Neuronal stem cell (in vitro differentiated cells): Measurements from ENCODE around the gene ASB2.
A peak's percentile ranks its signal among the peaks of the same experiment; 100 is the strongest.

Source experiments
- DNase-seq: peaks from one replicate; pipeline ENCODE4 v3.0.0-alpha.2; 2013; ENCODE audit warnings: low spot score
- H2AFZ ChIP-seq: one replicate; pipeline ENCODE4 v1.6.1; 2013; ENCODE audit warnings: mild to moderate bottlenecking, low read length, inconsistent platforms
- H2AK5ac ChIP-seq: 2 replicates; pipeline ENCODE4 v1.6.1; 2013; ENCODE audit warnings: low read depth, mild to moderate bottlenecking, inconsistent platforms, low read length, moderate library complexity, mixed read lengths
- H2BK120ac ChIP-seq: 2 replicates; pipeline ENCODE4 v1.6.1; 2013; ENCODE audit warnings: low read depth, mild to moderate bottlenecking, inconsistent platforms, low read length, moderate library complexity, mixed read lengths
- H2BK12ac ChIP-seq: one replicate; pipeline ENCODE4 v1.6.1; 2013; ENCODE audit warnings: low read length, inconsistent platforms
- H2BK15ac ChIP-seq: 2 replicates; pipeline ENCODE4 v1.6.1; 2013; ENCODE audit warnings: mild to moderate bottlenecking, low read length, inconsistent platforms, mixed read lengths
- H2BK5ac ChIP-seq: one replicate; pipeline ENCODE4 v1.6.1; 2013; ENCODE audit warnings: inconsistent platforms, mild to moderate bottlenecking, low read length, moderate library complexity
- H3K14ac ChIP-seq: one replicate; pipeline ENCODE4 v1.6.1; 2013; ENCODE audit warnings: low read length, inconsistent platforms
- H3K18ac ChIP-seq: 2 replicates; pipeline ENCODE4 v1.6.1; 2013; ENCODE audit warnings: low read length, inconsistent platforms
- H3K23ac ChIP-seq: 2 replicates; pipeline ENCODE4 v1.6.1; 2013; ENCODE audit warnings: low read depth, mild to moderate bottlenecking, mixed read lengths, low read length, inconsistent platforms; ENCODE audit not compliant: poor library complexity
- H3K27ac ChIP-seq: replicated peaks from 3 replicates; pipeline ENCODE4 v1.5.1; 2013; ENCODE audit warnings: low read length, inconsistent platforms
- H3K27me3 ChIP-seq, 3 experiments: 2 replicates each; pipeline ENCODE4 v1.6.1; 2013; ENCODE audit warnings: low read length in 3 of 3, mild to moderate bottlenecking in 2 of 3, inconsistent platforms in 1 of 3, low read depth in 1 of 3, mixed read lengths in 1 of 3, moderate library complexity in 1 of 3; ENCODE audit not compliant: control insufficient read depth in 3 of 3, insufficient read depth in 3 of 3
- H3K36me3 ChIP-seq, 2 donors: replicated peaks in 1 of 2; 2 replicates each; pipeline ENCODE4 v1.6.1; 2013; ENCODE audit warnings: low read length in 2 of 2; ENCODE audit not compliant: control insufficient read depth in 2 of 2, insufficient read depth in 2 of 2
- H3K4ac ChIP-seq: 2 replicates; pipeline ENCODE4 v1.6.1; 2013; ENCODE audit warnings: inconsistent platforms, mild to moderate bottlenecking, low read length, moderate library complexity
- H3K4me1 ChIP-seq, 2 donors: 1 replicate in 1 of 2; 2 replicates in 1 of 2; pipeline ENCODE4 v1.6.1; 2013; ENCODE audit warnings: low read length in 2 of 2, low read depth in 1 of 2; ENCODE audit not compliant: control insufficient read depth in 2 of 2, insufficient read depth in 1 of 2
- H3K4me2 ChIP-seq: one replicate; pipeline ENCODE4 v1.6.1; 2013; ENCODE audit warnings: mild to moderate bottlenecking, low read length, inconsistent platforms; ENCODE audit not compliant: insufficient read depth, poor library complexity, severe bottlenecking
- H3K4me3 ChIP-seq, 2 donors: 2 replicates each; pipeline ENCODE4 v1.5.1; 2013; ENCODE audit warnings: low read length in 2 of 2, mild to moderate bottlenecking in 2 of 2, inconsistent platforms in 1 of 2, moderate library complexity in 1 of 2
- H3K79me1 ChIP-seq: one replicate; pipeline ENCODE4 v1.6.1; 2013; ENCODE audit warnings: low read depth, mild to moderate bottlenecking, inconsistent platforms, low read length, moderate library complexity
- H3K9ac ChIP-seq: one replicate; pipeline ENCODE4 v1.6.1; 2013; ENCODE audit warnings: mild to moderate bottlenecking, low read depth, low read length, inconsistent platforms; ENCODE audit not compliant: poor library complexity
- H3K9me3 ChIP-seq, 2 donors: replicated peaks in 1 of 2; 2 replicates each; pipeline versions ENCODE3 to v1.6.1; 2013; ENCODE audit warnings: low read length in 2 of 2, mild to moderate bottlenecking in 2 of 2, inconsistent platforms in 1 of 2, low read depth in 1 of 2, mixed read lengths in 1 of 2, moderate library complexity in 1 of 2; ENCODE audit not compliant: control insufficient read depth in 2 of 2, insufficient read depth in 1 of 2
- H4K8ac ChIP-seq: one replicate; pipeline ENCODE4 v1.6.1; 2013; ENCODE audit warnings: low read depth, mild to moderate bottlenecking, inconsistent platforms, low read length, moderate library complexity
- H4K91ac ChIP-seq: one replicate; pipeline ENCODE4 v1.6.1; 2013; ENCODE audit warnings: low read length, low read depth, mild to moderate bottlenecking, inconsistent platforms; ENCODE audit not compliant: poor library complexity
- WGBS, 2 donors: extraction: QIAGEN DNeasy Blood & Tissue Kit; methylation state at CpG; one replicate each; pipeline ENCODE4 v1.1.7; 2013; ENCODE audit warnings: missing lambda C conversion rate in 2 of 2, mixed read lengths in 1 of 2; ENCODE audit not compliant: insufficient read length in 2 of 2, insufficient replicate concordance in 1 of 2; ENCODE audit errors: extremely low coverage in 2 of 2; 5-methylcytosine and 5-hydroxymethylcytosine counted together

The ASB2 gene

GRCh38 chr14:93954516-93954830 lies 21.9 kb downstream of the ASB2 start:
- H2AK5ac ChIP-seq, result peak overlapping the region; percentile 67
- H2BK5ac ChIP-seq, result peak overlapping the region; percentile 7
- peak overlapping the region; percentile 90 for H3K18ac ChIP-seq
- H2BK15ac ChIP-seq, result peak overlapping the region; percentile 33
- no peak overlapping the region for H2BK12ac ChIP-seq
- peak overlapping the region; percentile 7 for H4K91ac ChIP-seq
- H3K36me3 ChIP-seq, result no peaks in the 10 kb centered on the region
- DNase-seq, result no peak
- no peak overlapping the region for H3K9ac ChIP-seq
- H4K8ac ChIP-seq, result no peak overlapping the region
- H3K14ac ChIP-seq, result no peak overlapping the region
- peaks cover 0 to 12% (median 0%) of the 10 kb centered on the region in 3 experiments for H3K27me3 ChIP-seq
- no peaks in the 10 kb centered on the region for H3K79me1 ChIP-seq
- H2AFZ ChIP-seq, result no peak overlapping the region
- no peak overlapping the region for H3K4ac ChIP-seq
- H2BK120ac ChIP-seq, result no peak overlapping the region
- H3K4me2 ChIP-seq, result no peak overlapping the region
- H3K4me1 ChIP-seq, result peaks cover 5 to 8% of the 10 kb centered on the region in 2 donors
- WGBS, 2 donors, result no CpG with 5 or more reads among the region's 4 CpGs
- no peak overlapping the region for H3K4me3 ChIP-seq
- no peaks in the 10 kb centered on the region for H3K9me3 ChIP-seq
- H3K27ac ChIP-seq, result no peak overlapping the region
- H3K23ac ChIP-seq, result no peak overlapping the region

- WGBS, 2 donors, result no CpG with 5 or more reads among the region's 18 CpGs
- H4K8ac ChIP-seq, result no peak overlapping the region
- peak overlapping the region; percentile 33 for H2BK15ac ChIP-seq
- H3K4me3 ChIP-seq, result peak overlapping the region in 1 of 2 donors; percentile 2
- H3K36me3 ChIP-seq, result no peaks in the 10 kb centered on the region
- H3K23ac ChIP-seq, result no peak overlapping the region
- H2BK12ac ChIP-seq, result no peak overlapping the region
- H3K27ac ChIP-seq, result no peak overlapping the region
- no peak overlapping the region for H4K91ac ChIP-seq
- H3K9me3 ChIP-seq, result no peaks in the 10 kb centered on the region
- H2AK5ac ChIP-seq, result peak overlapping the region; percentile 67
- no peaks in the 10 kb centered on the region for H3K79me1 ChIP-seq
- no peak overlapping the region for H2BK120ac ChIP-seq
- H3K4ac ChIP-seq, result no peak overlapping the region
- peak overlapping the region; percentile 61 for H3K14ac ChIP-seq
- no peak overlapping the region for H3K4me2 ChIP-seq
- no peak overlapping the region for H2AFZ ChIP-seq
- H3K9ac ChIP-seq, result no peak overlapping the region
- DNase-seq, result no peak
- H3K18ac ChIP-seq, result peak overlapping the region; percentile 90
- H2BK5ac ChIP-seq, result peak overlapping the region; percentile 7
- peaks cover 2 to 4% of the 10 kb centered on the region in 2 donors for H3K4me1 ChIP-seq
- peaks cover 0 to 17% (median 0%) of the 10 kb centered on the region in 3 experiments for H3K27me3 ChIP-seq
Measured at GRCh38 chr14:93953739-93954515, 22.4 kb downstream of the ASB2 start.

- H3K23ac ChIP-seq, result no peak overlapping the region
- no peak overlapping the region for H2BK12ac ChIP-seq
- no CpG with 5 or more reads among the region's 14 CpGs for WGBS, 2 donors
- H3K27ac ChIP-seq, result no peak overlapping the region
- no peak overlapping the region for H3K4me3 ChIP-seq
- H3K14ac ChIP-seq, result no peak overlapping the region
- peaks cover 0 to 19% (median 0%) of the 10 kb centered on the region in 3 experiments for H3K27me3 ChIP-seq
- H3K9ac ChIP-seq, result no peak overlapping the region
- no peaks in the 10 kb centered on the region for H3K9me3 ChIP-seq
- H3K79me1 ChIP-seq, result no peaks in the 10 kb centered on the region
- no peak overlapping the region for H4K91ac ChIP-seq
- no peak overlapping the region for H2BK5ac ChIP-seq
- no peak overlapping the region for H3K4me2 ChIP-seq
- H2AK5ac ChIP-seq, result no peak overlapping the region
- peaks cover 2 to 4% of the 10 kb centered on the region in 2 donors for H3K4me1 ChIP-seq
- H4K8ac ChIP-seq, result no peak overlapping the region
- peak overlapping the region; percentile 3 for H3K18ac ChIP-seq
- no peak overlapping the region for H2BK15ac ChIP-seq
- H2AFZ ChIP-seq, result no peak overlapping the region
- H3K4ac ChIP-seq, result no peak overlapping the region
- H3K36me3 ChIP-seq, result no peaks in the 10 kb centered on the region
- H2BK120ac ChIP-seq, result no peak overlapping the region
- no peak for DNase-seq
Measured at GRCh38 chr14:93953263-93953662, 23.1 kb downstream of the ASB2 start.

- peak overlapping the region in 1 of 2 donors; percentile 41 for H3K4me3 ChIP-seq
- H3K36me3 ChIP-seq, result no peaks in the 10 kb centered on the region
- H3K4me2 ChIP-seq, result no peak overlapping the region
- H2AFZ ChIP-seq, result no peak overlapping the region
- no peak overlapping the region for H3K4ac ChIP-seq
- no peak overlapping the region for H2BK12ac ChIP-seq
- no peak overlapping the region for H4K91ac ChIP-seq
- H3K23ac ChIP-seq, result no peak overlapping the region
- H3K14ac ChIP-seq, result peak overlapping the region; percentile 11
- no peak overlapping the region for H2BK15ac ChIP-seq
- no peak for DNase-seq
- no peak overlapping the region for H2BK5ac ChIP-seq
- no CpG with 5 or more reads among the region's 3 CpGs for WGBS, 2 donors
- no peak overlapping the region for H4K8ac ChIP-seq
- H3K9ac ChIP-seq, result no peak overlapping the region
- no peak overlapping the region for H2AK5ac ChIP-seq
- H3K27ac ChIP-seq, result no peak overlapping the region
- no peak overlapping the region for H2BK120ac ChIP-seq
- peaks cover 0 to 21% (median 0%) of the 10 kb centered on the region in 3 experiments for H3K27me3 ChIP-seq
- no peak overlapping the region for H3K18ac ChIP-seq
- H3K9me3 ChIP-seq, result no peaks in the 10 kb centered on the region
- no peaks in the 10 kb centered on the region for H3K79me1 ChIP-seq
- H3K4me1 ChIP-seq, result peaks cover 2 to 4% of the 10 kb centered on the region in 2 donors
Measured at GRCh38 chr14:93952829-93953228, 23.5 kb downstream of the ASB2 start.
